OCI-LY1 (cell line): ENCODE results near the gene OPRM1.

ENCODE experiments used
- EZH2 ChIP-seq: fragments of 200-600 bp; sonication (generic), shearing (Covaris generic); IDR thresholded peaks from 2 replicates; pipeline ENCODE4 v1.8.0; 2017; ENCODE audit warnings: borderline replicate concordance, mixed run types, mild to moderate bottlenecking, antibody characterized with exemption, low read length, moderate library complexity, mixed read lengths
- TF ChIP-seq, protein P1 (sequence below): fragments of 200-600 bp; sonication (generic), shearing (Covaris generic); IDR thresholded peaks from 2 replicates; pipeline ENCODE4 v1.5.1; 2017; ENCODE audit warnings: mild to moderate bottlenecking, antibody characterized with exemption, low read length, moderate library complexity, mixed read lengths

DNA sequence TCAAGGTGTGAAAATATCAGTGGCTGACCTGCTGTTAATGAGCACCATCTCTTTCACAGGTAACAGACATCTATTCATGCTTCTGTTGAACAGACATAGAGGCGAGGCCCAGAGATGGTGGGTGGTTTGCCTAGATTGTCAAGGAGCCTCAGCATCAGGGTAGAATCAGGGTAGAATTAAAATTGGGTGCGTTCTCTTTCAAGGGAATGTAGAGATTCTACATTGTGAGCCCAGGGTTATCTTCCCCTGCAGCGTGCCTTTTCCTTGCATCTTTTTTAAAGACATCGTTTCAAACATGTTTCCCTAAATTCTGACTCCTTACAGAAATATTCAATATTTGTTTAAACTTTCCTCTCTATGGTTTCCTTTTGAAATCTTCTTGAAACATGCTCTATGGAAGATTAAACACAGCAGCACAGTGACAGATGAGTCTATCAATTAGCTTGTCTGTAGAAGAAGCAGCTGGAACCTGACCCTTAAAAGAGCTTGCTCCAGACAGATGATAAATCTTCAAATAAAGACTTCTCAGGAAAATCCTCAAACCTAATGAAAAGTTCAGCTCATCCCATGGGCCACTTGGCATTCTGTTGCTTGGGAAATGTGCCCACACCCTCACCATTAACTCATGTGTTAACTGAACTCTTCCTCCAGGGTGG, 197.7 kb downstream of the OPRM1 start:
- TF ChIP-seq, protein P1, sequence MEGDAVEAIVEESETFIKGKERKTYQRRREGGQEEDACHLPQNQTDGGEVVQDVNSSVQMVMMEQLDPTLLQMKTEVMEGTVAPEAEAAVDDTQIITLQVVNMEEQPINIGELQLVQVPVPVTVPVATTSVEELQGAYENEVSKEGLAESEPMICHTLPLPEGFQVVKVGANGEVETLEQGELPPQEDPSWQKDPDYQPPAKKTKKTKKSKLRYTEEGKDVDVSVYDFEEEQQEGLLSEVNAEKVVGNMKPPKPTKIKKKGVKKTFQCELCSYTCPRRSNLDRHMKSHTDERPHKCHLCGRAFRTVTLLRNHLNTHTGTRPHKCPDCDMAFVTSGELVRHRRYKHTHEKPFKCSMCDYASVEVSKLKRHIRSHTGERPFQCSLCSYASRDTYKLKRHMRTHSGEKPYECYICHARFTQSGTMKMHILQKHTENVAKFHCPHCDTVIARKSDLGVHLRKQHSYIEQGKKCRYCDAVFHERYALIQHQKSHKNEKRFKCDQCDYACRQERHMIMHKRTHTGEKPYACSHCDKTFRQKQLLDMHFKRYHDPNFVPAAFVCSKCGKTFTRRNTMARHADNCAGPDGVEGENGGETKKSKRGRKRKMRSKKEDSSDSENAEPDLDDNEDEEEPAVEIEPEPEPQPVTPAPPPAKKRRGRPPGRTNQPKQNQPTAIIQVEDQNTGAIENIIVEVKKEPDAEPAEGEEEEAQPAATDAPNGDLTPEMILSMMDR: no peak
- TF ChIP-seq EZH2: no peak
